Activated CD4-positive, alpha-beta T cell treated with anti-CD3 and anti-CD28 coated beads for 1 hour (primary cell): ENCODE results near the gene HNRNPUL1.

Experiments
- DNase-seq: peaks from one replicate; pipeline ENCODE4 v3.0.0-alpha.2; 2020

The HNRNPUL1 gene

GRCh38 chr19:41355035-41355434 lies 90.9 kb downstream of the HNRNPUL1 start:
- DNase-seq = no peak

DNA sequence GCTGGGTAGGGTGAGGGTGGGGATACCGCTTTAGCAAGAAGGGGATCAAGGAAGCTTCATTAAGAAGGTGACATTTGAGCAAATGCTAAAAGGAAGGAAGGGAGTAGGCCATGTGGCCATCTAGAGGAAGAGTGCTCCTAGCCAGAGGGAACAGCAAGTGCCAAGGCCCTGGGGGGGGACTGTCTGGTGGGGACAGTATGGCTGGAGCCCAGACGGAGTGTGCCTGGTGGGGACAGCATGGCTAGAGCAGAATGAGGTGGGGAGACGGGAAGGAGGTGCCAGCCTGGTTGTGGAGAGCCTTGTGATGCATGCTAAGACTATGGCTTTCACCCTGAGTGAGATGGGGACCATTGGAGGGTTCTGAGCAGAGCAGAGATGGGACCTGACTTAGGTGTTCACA lies 91.6 kb downstream of the HNRNPUL1 start:
- no peak for DNase-seq

DNA sequence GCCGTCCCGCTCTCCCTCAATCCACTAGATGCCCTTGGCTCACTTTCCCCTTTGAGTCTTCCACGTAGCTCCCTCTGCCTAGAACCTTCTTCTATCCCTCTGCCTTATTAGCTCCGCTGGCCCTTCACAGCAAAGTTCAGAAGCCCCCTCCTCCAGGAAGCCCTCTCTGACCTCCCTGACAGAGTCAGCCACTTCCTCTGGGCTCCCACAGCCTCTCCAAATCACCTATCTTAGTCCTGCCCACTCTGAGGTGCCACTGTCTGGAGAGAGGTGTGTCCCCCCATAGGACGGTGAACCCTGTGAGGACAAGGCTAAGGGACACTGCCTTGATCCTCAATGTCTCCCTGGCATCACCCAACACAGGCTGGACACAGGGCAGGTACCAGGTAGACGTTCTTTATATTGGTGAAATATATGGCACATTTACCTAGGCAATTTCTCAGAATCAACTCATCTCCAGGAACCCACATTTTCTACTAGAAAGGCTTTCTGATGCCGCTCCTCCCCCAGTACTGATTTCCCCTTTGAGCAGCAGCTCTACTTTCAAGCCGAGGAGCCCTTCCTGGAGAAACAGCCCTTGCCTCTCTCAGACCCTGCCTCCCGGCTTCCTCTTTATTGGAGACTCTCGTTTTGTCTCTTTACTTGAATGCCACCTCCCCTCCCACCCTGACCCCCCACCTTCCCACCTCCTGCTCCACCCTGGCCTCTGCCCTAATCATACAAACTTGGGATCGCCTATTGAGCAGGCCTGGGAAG lies 93.0 kb downstream of the HNRNPUL1 start:
- DNase-seq = no peak
